Spleen (tissue), 3 donors: Measurements from ENCODE around the gene PKP2.

Experiments used
- POLR2A ChIP-seq, 3 donors: fragments of 450-650 bp; IDR thresholded peaks; one replicate each; pipeline ENCODE4 v1.5.1; 2017; ENCODE audit warnings: antibody characterized with exemption in 3 of 3, mild to moderate bottlenecking in 1 of 3
- POLR2AphosphoS5 ChIP-seq, 3 donors: sonication (generic); formaldehyde crosslinking; IDR thresholded peaks; one replicate each; pipeline ENCODE4 v1.5.1; 2017; ENCODE audit warnings: antibody characterized with exemption in 3 of 3

- TF ChIP-seq POLR2A (IDR thresholded peaks at IDR 0.05) (no peak), POLR2AphosphoS5 (IDR thresholded peaks at IDR 0.05) (no peak)
Observed at GRCh38 chr12:32783029-32783428, 113.5 kb downstream of the PKP2 start.
